ENCODE measurements around the gene EGR4.

DNA sequence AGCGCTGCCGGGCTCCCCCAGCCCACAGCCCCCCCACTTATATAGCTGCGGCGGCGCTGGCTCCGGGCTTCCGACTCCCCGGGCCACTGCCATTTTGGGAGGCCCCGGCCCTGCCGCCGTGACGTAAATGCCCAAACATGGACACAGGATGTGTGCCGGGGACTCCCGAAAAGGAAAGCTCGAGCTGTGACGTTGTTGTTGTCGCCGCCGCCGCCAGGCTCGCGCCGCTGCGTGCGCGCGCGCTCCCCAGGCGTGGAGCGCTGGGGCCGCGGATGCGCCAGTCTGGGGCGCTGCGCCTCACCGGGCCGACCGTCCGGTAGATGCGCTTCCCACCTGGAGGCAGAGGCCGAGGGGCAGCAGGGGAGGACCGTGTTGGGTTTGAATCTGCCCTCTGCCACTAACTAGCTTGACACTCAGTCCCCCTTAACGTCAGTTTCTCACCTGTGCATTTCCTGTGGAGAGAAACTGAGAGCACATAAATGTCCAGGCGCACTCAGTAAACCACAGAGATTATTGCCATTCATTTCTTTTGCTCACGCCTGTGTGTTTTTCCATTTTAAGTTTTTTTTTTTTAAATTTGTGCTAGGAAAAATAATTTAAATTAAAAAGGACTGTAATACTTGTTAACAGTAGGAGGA lies at the start of gene EGR4:
- peak; percentile 20; the same call in 1 of the 2 replicates for TF ChIP-seq CTCF (IDR thresholded peaks at IDR 0.05)
- no peak for TF ChIP-seq ZFX (IDR thresholded peaks at IDR 0.05; ENCODE audit: borderline replicate concordance)

Measured in 22Rv1 (cell line).